Caco-2 (cell line): Measurements from ENCODE around the gene IP6K3. TPM values are rescaled to one million over a fixed set of nuclear protein-coding genes. Genes with fewer than 3 reads are reported as not detected.

Experiments
- BruUV-seq: library from RNA; stranded (reverse); fragments of 400-500 nt; replicated peaks from 2 replicates; lab custom pipeline; 2021; lab: Mats Ljungman, UMichigan
- CTCF ChIA-PET: fragments of 300-600 bp; sonication (Branson Sonifier 250); formaldehyde crosslinking; loops from one replicate; lab custom pipeline; 2022; ENCODE audit warnings: antibody characterized with exemption; lab: Charles Lee
- POLR2A ChIA-PET: fragments of 300-600 bp; sonication (Branson Sonifier 250); formaldehyde crosslinking; loops from one replicate; lab custom pipeline; 2022; ENCODE audit warnings: antibody characterized with exemption; lab: Charles Lee
- DNase-seq, 2 experiments: peaks; one replicate each; pipeline versions ENCODE4 v3.0.0 to v3.0.0-alpha.2; 2020 to 2022
- H3K27me3 ChIP-seq: replicated peaks from 2 replicates; pipeline ENCODE4 v1.6.0; 2011; ENCODE audit warnings: low read length; ENCODE audit not compliant: control insufficient read depth, insufficient read depth
- H3K36me3 ChIP-seq: 2 replicates; pipeline ENCODE4 v1.5.1; 2011; ENCODE audit warnings: low read length; ENCODE audit not compliant: control insufficient read depth, insufficient read depth
- H3K4me1 ChIP-seq: fragments of 250-450 bp; sonication (Bioruptor Pico); 2 replicates; pipeline ENCODE4 v1.5.1; 2020; ENCODE audit warnings: mild to moderate bottlenecking
- H3K4me3 ChIP-seq: 2 replicates; pipeline ENCODE4 v1.5.1; 2011; ENCODE audit warnings: low read depth, mild to moderate bottlenecking, control low read depth, low read length
- H3K9me3 ChIP-seq: fragments of 250-450 bp; sonication (Bioruptor Pico); 2 replicates; pipeline ENCODE4 v1.5.1; 2020; ENCODE audit warnings: mild to moderate bottlenecking, moderate library complexity
- H3K27ac Mint-ChIP-seq: one replicate; pipeline ENCODE4 v1.8.0; 2022; ENCODE audit warnings: mixed read lengths; ENCODE audit not compliant: unreplicated experiment
- H3K27me3 Mint-ChIP-seq: one replicate; pipeline ENCODE4 v1.8.0; 2022; ENCODE audit warnings: mixed read lengths; ENCODE audit not compliant: insufficient read depth, unreplicated experiment
- H3K36me3 Mint-ChIP-seq: one replicate; pipeline ENCODE4 v1.8.0; 2022; ENCODE audit warnings: mild to moderate bottlenecking, mixed read lengths; ENCODE audit not compliant: insufficient read depth, unreplicated experiment
- H3K4me1 Mint-ChIP-seq: one replicate; pipeline ENCODE4 v1.8.0; 2022; ENCODE audit warnings: low read depth, mixed read lengths; ENCODE audit not compliant: unreplicated experiment
- H3K4me3 Mint-ChIP-seq: one replicate; pipeline ENCODE4 v1.8.0; 2022; ENCODE audit warnings: mild to moderate bottlenecking, moderate library complexity, mixed read lengths; ENCODE audit not compliant: unreplicated experiment
- H3K9me3 Mint-ChIP-seq: one replicate; pipeline ENCODE4 v1.8.0; 2022; ENCODE audit warnings: mixed read lengths; ENCODE audit not compliant: unreplicated experiment
- CTCF ChIP-seq, 2 experiments: fragments of 200-600 bp in 1 of 2; IDR thresholded peaks; 1 replicate in 1 of 2; 2 replicates in 1 of 2; pipeline versions ENCODE4 v1.5.1 to v1.8.0; 2011 to 2022; ENCODE audit warnings: antibody characterized with exemption in 1 of 2, control low read depth in 1 of 2, inconsistent platforms in 1 of 2, low read depth in 1 of 2, low read length in 1 of 2, mild to moderate bottlenecking in 1 of 2, moderate library complexity in 1 of 2; ENCODE audit not compliant: insufficient read depth in 1 of 2, severe bottlenecking in 1 of 2, unreplicated experiment in 1 of 2
- intact Hi-C: fragments of 100-400 bp; cut with micrococcal nuclease; formaldehyde crosslinking; loops from one replicate; pipeline ENCODE4 v1.10.0; 2022; ENCODE audit not compliant: unreplicated experiment
- total RNA-seq: library from RNA; stranded (reverse); gene quantifications from 2 replicates; pipeline ENCODE4 v1.2.3, GENCODE V29; 2022

Gene IP6K3
- total RNA-seq, 1 experiment from 2014 or later, result 0.45 TPM

DNA sequence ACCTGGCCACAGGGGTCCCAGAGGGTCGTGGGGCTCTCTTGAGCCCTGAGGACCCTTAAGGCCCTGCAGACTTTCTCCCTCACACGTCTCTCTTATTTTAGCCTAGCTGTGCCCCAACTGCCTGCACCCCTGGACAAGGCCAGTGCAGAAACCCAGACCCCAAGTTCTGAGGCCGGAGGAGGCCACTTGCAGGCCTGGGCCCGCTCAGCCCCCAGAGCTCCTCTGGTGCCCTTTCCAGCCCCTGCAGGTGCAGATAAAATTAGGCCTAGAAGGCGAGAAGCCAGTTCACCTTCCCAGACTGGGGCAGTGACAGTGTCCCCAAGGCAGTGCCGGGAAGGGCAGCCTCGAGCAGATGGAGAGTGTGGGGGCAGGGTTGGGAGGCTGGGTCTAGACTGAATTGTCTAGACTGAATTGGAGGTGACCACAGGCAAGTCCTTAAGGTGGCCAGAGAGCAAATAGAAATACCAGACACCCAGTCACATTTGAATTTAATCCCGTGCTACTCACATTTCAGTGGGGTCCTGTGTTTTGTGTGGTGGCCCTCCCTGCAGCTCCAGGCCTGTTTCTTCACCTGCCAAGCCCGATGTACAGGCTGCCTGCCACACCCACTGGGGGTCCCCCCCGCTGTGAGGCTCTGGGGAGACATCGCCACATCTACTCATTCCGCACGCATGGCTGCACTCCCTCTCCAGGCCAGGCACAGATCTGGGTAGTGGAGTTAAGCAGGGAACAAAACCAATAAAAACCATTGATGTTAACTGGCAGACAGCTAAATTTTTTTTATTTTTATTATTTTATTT, 8.6 kb upstream of the IP6K3 start:
- Histone ChIP-seq H3K4me1 (peaks cover 26% of the 10 kb centered on the region), H3K27me3 (no peaks in the 10 kb centered on the region), H3K4me3 (no peak overlapping the region), H3K36me3 (no peaks in the 10 kb centered on the region; the same call in 1 of the 2 replicates), H3K9me3 (no peaks in the 10 kb centered on the region)
- intact Hi-C loops, result no loop called here
- BruUV-seq, result no TSS peak
- TF ChIP-seq CTCF (IDR thresholded peaks at IDR 0.05; ENCODE audit: insufficient read depth in 1 of 2, low read depth in 1 of 2, low read length in 1 of 2, severe bottlenecking in 1 of 2, unreplicated experiment in 1 of 2), result no peak
- ChIA-PET CTCF (no interaction called here), POLR2A (no interaction called here)
- H3K9me3 Mint-ChIP-seq, result no peaks in the 10 kb centered on the region
- H3K36me3 Mint-ChIP-seq, result peaks cover 12% of the 10 kb centered on the region
- H3K27ac Mint-ChIP-seq, result no peak overlapping the region
- no peaks in the 10 kb centered on the region for H3K27me3 Mint-ChIP-seq
- peaks cover 26% of the 10 kb centered on the region for H3K4me1 Mint-ChIP-seq
- no peak overlapping the region for H3K4me3 Mint-ChIP-seq
- DNase-seq, result no peak

- no peak overlapping the region for H3K4me3 Mint-ChIP-seq
- Histone ChIP-seq H3K27me3 (no peaks in the 10 kb centered on the region), H3K4me1 (peaks cover 30% of the 10 kb centered on the region), H3K4me3 (no peak overlapping the region), H3K9me3 (no peaks in the 10 kb centered on the region), H3K36me3 (no peaks in the 10 kb centered on the region; the same call in 1 of the 2 replicates)
- no peak for DNase-seq
- intact Hi-C loops, result no loop called here
- H3K4me1 Mint-ChIP-seq, result peaks cover 35% of the 10 kb centered on the region
- H3K36me3 Mint-ChIP-seq, result peaks cover 12% of the 10 kb centered on the region
- no TSS peak for BruUV-seq
- no peaks in the 10 kb centered on the region for H3K9me3 Mint-ChIP-seq
- H3K27me3 Mint-ChIP-seq, result no peaks in the 10 kb centered on the region
- no peak for TF ChIP-seq CTCF (IDR thresholded peaks at IDR 0.05; ENCODE audit: insufficient read depth in 1 of 2, low read depth in 1 of 2, low read length in 1 of 2, severe bottlenecking in 1 of 2, unreplicated experiment in 1 of 2)
- CTCF ChIA-PET, result no interaction called here
- POLR2A ChIA-PET, result no interaction called here
- no peak overlapping the region for H3K27ac Mint-ChIP-seq
Measured at GRCh38 chr6:33754222-33754621, 7.5 kb upstream of the IP6K3 start.

- Histone ChIP-seq H3K4me3 (no peak overlapping the region), H3K27me3 (no peaks in the 10 kb centered on the region), H3K4me1 (peaks cover 30% of the 10 kb centered on the region), H3K9me3 (no peaks in the 10 kb centered on the region), H3K36me3 (no peaks in the 10 kb centered on the region; the same call in 1 of the 2 replicates)
- DNase-seq, result no peak
- Mint-ChIP-seq H3K36me3 (peaks cover 12% of the 10 kb centered on the region), H3K4me3 (no peak overlapping the region), H3K9me3 (no peaks in the 10 kb centered on the region), H3K27me3 (no peaks in the 10 kb centered on the region), H3K4me1 (peaks cover 32% of the 10 kb centered on the region), H3K27ac (no peak overlapping the region)
- no peak for TF ChIP-seq CTCF (IDR thresholded peaks at IDR 0.05; ENCODE audit: insufficient read depth in 1 of 2, low read depth in 1 of 2, low read length in 1 of 2, severe bottlenecking in 1 of 2, unreplicated experiment in 1 of 2)
- POLR2A ChIA-PET, result no interaction called here
- intact Hi-C loops, result loop anchor here (1.0 kb wide), 2 partner anchors 8 to 10 kb away; no protein-coding TSS in a partner anchor
- CTCF ChIA-PET, result interaction anchor here (1.0 to 2.2 kb wide), 2 partner anchors 27 to 41 kb away, joined by 3 to 18 read pairs; partner anchors contain the start of gene UQCC2
- no TSS peak for BruUV-seq
Measured at GRCh38 chr6:33752646-33753015, 5.9 kb upstream of the IP6K3 start.
